ENCODE measurements around the gene ZNF385A.

- no peak for TF ChIP-seq CTCF (conservative IDR thresholded peaks at IDR 0.05; ENCODE audit: low read depth, low read length)
- no peak for TF ChIP-seq EZH2 (IDR thresholded peaks at IDR 0.05; ENCODE audit: borderline replicate concordance, low read depth, low read length, poor library complexity, severe bottlenecking)
These were observed 47.2 kb downstream of the ZNF385A start for GRCh38 chr12:54337280-54337842.

All from A673 (cell line).